Memory B cell (primary cell): ENCODE data around the gene HTD2.

Experiments used
- ATAC-seq: fragments of 150-1000 bp; cut with Tn5 transposase; 2 replicates; pipeline ENCODE4 v1.10.0; 2021; ENCODE audit warnings: low read depth, mild to moderate bottlenecking, moderate library complexity
- DNase-seq, 2 donors: peaks; one replicate each; pipeline ENCODE4 v3.0.0; 2022; ENCODE audit warnings: low spot score in 2 of 2
- H3K27ac Mint-ChIP-seq: one replicate; pipeline ENCODE4 v1.8.0; 2022; ENCODE audit warnings: mild to moderate bottlenecking, moderate library complexity, mixed read lengths
- H3K27me3 Mint-ChIP-seq: one replicate; pipeline ENCODE4 v1.8.0; 2022; ENCODE audit warnings: mixed read lengths
- H3K36me3 Mint-ChIP-seq: one replicate; pipeline ENCODE4 v1.8.0; 2022; ENCODE audit warnings: mild to moderate bottlenecking, mixed read lengths
- H3K4me1 Mint-ChIP-seq: one replicate; pipeline ENCODE4 v1.8.0; 2022; ENCODE audit warnings: mixed read lengths
- H3K4me3 Mint-ChIP-seq: one replicate; pipeline ENCODE4 v1.8.0; 2022; ENCODE audit warnings: mild to moderate bottlenecking, moderate library complexity, mixed read lengths
- H3K9me3 Mint-ChIP-seq: one replicate; pipeline ENCODE4 v1.8.0; 2022; ENCODE audit warnings: mixed read lengths

Gene HTD2

DNA sequence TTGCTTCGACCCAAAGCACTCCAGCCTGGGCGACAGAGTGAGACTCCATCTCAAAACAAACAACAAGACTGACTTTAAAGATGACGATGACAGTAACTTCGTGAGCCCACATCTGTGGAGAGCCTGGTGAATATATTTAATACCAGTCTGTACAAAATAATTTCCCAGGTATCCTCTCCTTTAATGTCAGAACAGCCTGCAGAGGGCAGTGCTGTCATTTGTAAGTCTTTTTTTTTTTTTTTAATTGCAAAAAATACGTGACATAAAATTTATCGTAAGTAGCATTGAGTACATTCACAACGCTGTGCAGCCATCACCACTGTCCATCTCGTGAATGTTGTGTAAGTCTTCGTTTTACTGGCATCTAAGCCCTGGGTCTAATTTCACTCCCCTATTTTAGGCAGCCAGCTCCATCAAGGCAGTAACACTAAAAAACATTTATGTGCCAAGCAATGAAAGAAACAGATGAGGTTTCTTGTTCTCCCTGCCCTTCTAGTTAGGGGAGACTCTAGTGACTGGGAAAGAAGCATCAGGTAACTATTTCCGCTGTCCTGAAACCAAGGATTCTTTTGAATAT lies 1.4 kb downstream of the HTD2 start:
- Mint-ChIP-seq H3K4me1 (peaks cover 12% of the 10 kb centered on the region), H3K36me3 (peaks cover 11% of the 10 kb centered on the region), H3K4me3 (peak overlapping the region; percentile 92), H3K27ac (peak overlapping the region; percentile 98), H3K27me3 (no peaks in the 10 kb centered on the region), H3K9me3 (no peaks in the 10 kb centered on the region)
- ATAC-seq (no peak), DNase-seq (peak; percentile 34 to 36)

DNA sequence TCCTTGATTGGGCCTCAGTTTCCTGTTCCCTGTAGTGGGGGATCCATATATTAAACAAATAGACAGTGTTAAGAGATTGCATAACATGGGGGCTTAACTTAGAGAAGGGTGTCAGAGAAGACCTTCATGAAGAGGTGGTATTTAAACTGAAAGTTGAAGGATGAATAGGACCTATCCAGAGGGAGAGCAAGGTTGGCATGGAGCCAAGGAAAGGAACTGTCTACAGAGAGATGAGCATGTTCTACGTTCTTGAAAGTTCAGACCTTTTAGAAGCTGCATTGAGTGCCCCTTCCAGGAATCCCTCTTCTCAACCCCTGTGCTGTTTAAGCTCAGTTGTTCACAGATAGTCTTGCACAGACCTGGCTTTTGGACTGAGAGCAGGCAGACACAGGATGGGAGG lies 2.4 kb downstream of the HTD2 start:
- no peak for DNase-seq
- no peaks in the 10 kb centered on the region for H3K9me3 Mint-ChIP-seq
- peaks cover 13% of the 10 kb centered on the region for H3K36me3 Mint-ChIP-seq
- no peak overlapping the region for H3K4me3 Mint-ChIP-seq
- H3K27ac Mint-ChIP-seq: no peak overlapping the region
- H3K27me3 Mint-ChIP-seq: no peaks in the 10 kb centered on the region
- no peak for ATAC-seq
- peaks cover 12% of the 10 kb centered on the region for H3K4me1 Mint-ChIP-seq

DNA sequence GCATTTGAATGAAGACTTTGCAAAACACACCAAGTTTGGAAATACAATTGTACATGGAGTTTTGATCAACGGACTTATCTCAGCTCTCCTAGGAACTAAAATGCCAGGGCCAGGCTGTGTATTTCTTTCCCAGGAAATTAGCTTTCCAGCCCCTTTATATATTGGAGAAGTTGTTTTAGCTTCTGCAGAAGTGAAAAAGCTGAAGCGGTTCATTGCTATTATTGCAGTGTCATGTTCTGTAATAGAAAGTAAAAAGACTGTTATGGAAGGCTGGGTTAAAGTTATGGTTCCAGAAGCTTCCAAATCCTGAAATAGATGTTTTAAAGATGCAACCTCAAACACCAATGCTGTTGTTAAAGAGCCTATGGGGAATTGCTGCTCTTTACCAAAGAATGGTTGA lies 11.5 kb downstream of the HTD2 start:
- H3K27ac Mint-ChIP-seq: no peak overlapping the region
- no peak overlapping the region for H3K4me3 Mint-ChIP-seq
- ATAC-seq (no peak), DNase-seq (no peak)
- peaks cover 19% of the 10 kb centered on the region for H3K36me3 Mint-ChIP-seq
- peaks cover 13% of the 10 kb centered on the region for H3K4me1 Mint-ChIP-seq
- no peaks in the 10 kb centered on the region for H3K9me3 Mint-ChIP-seq
- no peaks in the 10 kb centered on the region for H3K27me3 Mint-ChIP-seq

DNA sequence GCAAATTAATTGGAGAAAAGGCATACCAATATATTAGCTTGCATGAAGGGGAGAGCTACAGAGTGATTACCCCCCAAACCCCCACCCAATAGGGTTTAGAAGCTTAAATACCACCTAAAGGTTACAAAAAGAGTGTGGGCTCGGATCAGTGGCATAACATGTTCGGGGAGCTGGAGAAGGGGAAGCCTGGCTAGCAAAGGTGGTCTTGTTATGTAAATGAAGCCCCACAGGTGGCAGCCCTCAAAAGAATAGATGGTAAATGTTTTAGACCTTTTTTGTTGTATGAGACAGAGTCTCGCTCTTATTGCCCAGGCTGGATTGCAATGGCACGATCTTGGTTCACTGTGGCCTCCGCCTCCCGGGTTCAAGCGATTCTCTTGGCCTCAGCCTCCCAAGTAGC lies 15.5 kb downstream of the HTD2 start:
- Mint-ChIP-seq H3K9me3 (no peaks in the 10 kb centered on the region), H3K36me3 (peaks cover 6% of the 10 kb centered on the region), H3K27me3 (no peaks in the 10 kb centered on the region), H3K27ac (peak overlapping the region; percentile 24), H3K4me3 (no peak overlapping the region), H3K4me1 (peaks cover 29% of the 10 kb centered on the region)
- DNase-seq (no peak), ATAC-seq (no peak)

DNA sequence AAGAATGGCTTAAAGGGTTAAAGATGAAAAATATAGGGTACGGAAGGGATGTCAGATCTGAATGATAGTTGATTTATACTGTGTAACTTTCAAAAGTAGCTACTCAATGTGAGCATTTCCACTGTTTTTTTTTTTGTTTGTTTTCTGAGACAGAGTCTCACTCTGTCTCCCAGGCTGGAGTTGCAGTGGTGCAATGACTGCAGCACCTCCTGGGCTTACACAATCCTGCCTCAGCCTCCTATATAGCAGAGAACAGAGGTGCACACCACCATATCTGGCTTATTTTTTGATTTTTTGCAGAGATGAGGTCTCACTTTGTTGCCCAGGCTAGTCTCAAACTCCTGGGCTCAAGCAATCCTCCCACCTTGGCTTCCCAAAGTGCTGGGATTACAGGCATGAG lies 16.5 kb downstream of the HTD2 start:
- peaks cover 29% of the 10 kb centered on the region for H3K4me1 Mint-ChIP-seq
- H3K9me3 Mint-ChIP-seq: no peaks in the 10 kb centered on the region
- ATAC-seq (no peak), DNase-seq (no peak)
- H3K36me3 Mint-ChIP-seq: peaks cover 4% of the 10 kb centered on the region
- no peak overlapping the region for H3K4me3 Mint-ChIP-seq
- H3K27me3 Mint-ChIP-seq: no peaks in the 10 kb centered on the region
- H3K27ac Mint-ChIP-seq: no peak overlapping the region

DNA sequence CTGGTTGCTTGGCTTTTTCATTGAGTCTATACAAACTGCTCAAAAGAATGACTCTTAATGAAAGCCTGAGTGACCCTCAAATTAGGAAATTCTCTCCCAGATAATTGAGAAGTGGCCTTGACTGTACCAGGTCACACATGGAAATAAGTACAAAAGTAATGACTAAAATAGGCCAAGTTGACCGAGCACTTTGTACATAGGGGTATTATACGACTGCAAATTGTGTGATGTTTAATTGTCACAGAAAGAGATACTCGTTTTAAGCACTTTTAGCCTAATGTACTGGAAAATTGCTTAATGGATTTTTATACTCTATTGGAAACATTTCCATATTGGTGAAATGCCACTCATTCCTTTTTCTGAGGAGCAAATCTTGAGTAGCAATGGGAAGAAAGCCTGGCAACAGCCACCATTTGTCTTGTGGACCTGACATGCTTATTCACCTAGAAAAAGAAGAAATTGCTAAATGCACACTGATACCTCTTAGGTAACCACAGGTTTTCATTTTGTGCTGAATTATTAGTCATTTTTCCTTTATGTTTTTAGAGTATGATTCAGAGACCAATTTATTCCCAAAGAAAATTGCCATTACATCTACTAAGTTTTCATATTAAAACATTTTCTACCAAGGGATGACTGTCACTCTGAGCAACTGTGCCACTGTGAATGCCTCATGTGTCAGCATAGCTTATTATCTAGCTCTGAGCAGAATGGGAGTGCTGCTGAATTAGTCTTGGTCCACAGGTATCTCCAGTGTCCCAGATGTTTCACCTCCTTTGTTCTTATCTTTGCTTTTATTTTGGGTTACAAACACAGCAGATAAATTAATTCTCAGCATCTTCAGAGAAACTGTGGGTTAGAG lies 17.4 kb downstream of the HTD2 start:
- ATAC-seq (no peak), DNase-seq (no peak)
- Mint-ChIP-seq H3K36me3 (no peaks in the 10 kb centered on the region), H3K4me3 (no peak overlapping the region), H3K9me3 (no peaks in the 10 kb centered on the region), H3K27me3 (no peaks in the 10 kb centered on the region), H3K27ac (peak overlapping the region; percentile 85), H3K4me1 (peaks cover 29% of the 10 kb centered on the region)

DNA sequence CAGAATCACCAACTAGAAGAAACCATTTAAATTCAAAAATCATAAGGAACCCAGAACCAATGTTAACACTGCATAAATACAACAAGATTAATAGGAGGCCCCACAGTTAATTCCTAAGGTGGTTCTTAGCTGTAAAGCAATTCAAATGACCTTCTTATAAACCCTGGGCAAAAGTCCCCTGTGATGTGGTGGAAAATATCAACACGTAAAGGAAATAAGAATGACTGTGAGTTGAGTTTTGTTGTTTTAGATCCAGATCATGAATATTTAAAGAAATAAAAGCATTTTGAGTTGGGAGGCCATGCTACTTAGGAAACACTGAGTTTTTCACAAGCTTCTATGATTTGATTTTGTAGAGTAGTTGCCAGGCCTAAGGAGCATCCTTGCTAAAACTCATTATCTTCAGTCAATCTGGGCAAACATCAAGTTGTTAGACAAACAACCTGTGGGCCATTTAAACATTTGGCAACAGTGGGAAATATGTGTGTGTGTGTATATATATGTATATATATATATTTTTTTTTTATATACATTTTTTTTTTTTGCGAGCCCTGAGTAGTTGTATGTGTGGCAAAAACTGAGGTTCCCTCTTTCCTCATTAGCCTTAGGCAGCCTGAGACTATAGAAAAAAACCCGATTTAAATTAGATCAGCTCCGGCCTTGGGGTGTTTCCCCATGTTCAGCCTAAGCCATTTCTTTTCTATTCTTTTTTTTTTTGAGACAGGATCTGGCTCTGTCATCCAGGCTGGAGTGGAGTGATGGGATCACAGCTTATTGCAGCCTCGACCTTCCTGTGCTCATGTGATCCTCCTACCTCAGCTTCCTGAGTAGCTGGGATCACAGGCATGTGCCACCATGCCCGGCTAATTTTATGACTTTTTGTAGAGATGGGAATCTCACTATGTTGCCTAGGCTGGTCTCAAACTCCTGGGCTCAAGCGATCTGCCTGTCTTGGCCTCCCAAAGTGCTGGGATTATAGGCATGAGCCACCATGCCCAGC lies 18.4 kb downstream of the HTD2 start:
- H3K9me3 Mint-ChIP-seq: no peaks in the 10 kb centered on the region
- H3K27me3 Mint-ChIP-seq: no peaks in the 10 kb centered on the region
- no peaks in the 10 kb centered on the region for H3K36me3 Mint-ChIP-seq
- DNase-seq (no peak), ATAC-seq (peak; percentile 56)
- no peak overlapping the region for H3K4me3 Mint-ChIP-seq
- H3K27ac Mint-ChIP-seq: peak overlapping the region; percentile 85
- H3K4me1 Mint-ChIP-seq: peaks cover 29% of the 10 kb centered on the region

DNA sequence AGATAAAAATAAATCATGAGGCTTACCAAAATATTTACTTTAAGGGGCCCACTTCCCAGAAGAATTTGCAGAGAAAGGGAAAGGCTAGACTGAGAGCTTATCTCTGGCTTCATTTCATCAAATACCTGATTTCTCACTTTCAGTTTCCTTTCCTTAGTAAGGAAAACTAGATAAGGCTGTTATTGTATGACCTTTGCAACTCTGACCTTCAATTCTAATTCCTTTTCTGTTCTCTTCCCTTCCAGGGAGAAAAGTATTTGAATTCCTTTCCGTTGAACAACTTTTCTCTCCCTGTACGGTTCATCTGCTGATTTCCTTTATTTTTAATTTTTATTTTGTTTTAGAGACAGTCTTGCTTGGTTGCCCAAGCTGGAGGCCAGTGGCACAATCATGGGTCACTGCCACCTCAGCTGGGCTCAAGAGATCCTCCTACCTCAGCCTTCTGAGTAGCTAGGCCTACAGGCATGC lies 19.2 kb downstream of the HTD2 start:
- DNase-seq (no peak), ATAC-seq (no peak)
- Mint-ChIP-seq H3K27me3 (no peaks in the 10 kb centered on the region), H3K9me3 (no peaks in the 10 kb centered on the region), H3K36me3 (no peaks in the 10 kb centered on the region), H3K27ac (no peak overlapping the region), H3K4me1 (peaks cover 29% of the 10 kb centered on the region), H3K4me3 (peak overlapping the region; percentile 15)

DNA sequence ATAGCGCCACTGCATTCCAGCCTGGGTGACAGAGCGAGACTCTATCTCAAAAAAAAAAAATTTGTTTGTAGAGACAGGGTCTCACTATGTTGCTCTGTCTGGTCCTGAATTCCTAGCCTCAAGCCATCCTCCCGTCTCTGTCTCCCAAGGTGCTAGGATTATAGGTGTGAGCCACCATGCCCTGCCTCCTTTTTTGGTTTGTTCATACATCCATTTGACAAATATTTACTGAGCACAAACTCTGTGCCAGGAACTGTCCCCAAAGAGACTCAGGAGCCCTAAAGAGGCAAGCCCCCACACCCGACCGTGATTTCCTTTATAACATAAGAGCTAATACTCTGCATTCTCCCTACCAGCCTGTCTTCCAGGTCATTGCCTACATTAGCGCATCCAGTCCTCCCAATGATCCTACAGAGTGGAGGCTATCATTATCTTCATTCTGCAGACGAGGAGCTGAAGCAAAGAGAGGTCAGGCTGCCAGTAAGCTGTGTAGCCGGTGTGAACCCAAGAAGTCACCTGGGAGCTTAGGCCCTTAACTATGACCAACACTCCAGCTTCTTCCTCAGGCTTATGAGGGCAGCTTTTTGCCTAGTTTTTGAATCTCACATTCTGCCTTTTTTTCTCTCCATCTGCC lies 20.1 kb downstream of the HTD2 start:
- peaks cover 24% of the 10 kb centered on the region for H3K4me1 Mint-ChIP-seq
- no peak for ATAC-seq
- DNase-seq: no peak
- no peak overlapping the region for H3K27ac Mint-ChIP-seq
- H3K4me3 Mint-ChIP-seq: no peak overlapping the region
- no peaks in the 10 kb centered on the region for H3K9me3 Mint-ChIP-seq
- no peaks in the 10 kb centered on the region for H3K27me3 Mint-ChIP-seq
- no peaks in the 10 kb centered on the region for H3K36me3 Mint-ChIP-seq

DNA sequence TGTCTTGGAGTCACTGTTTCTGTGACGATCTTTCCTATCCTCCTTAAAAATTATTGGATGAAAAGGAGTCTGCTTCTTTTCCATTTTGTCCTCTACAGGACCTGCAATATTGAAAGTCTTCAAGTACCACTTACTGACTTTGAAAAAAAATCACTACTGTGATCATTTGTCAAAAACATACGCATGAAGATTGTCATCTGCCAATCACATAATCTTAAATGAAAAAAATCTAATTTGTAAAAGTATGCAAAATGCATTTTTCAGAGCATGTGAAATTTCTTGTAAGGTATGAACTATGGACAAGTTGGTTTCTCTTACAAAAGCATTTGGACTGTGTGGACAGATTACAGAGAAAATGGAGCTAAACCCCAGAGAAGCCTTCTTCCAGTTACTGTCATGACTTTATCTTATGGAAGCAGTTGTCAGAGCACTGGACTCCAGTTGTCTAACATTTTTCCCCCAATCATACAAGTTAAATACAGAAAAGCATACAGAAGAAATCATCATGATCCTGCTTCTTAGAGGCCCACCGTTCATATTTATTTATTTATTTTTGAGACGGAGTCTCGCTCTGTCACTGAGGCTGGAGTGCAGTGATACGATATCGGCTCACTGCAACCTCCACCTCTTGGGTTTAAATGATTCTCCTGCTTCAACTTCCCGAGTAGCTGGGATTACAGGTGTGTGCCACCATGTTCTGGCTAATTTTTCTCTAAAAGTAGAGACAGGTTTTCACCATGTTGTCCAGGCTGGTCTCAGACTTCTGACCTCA lies 23.0 kb downstream of the HTD2 start:
- no peak overlapping the region for H3K27ac Mint-ChIP-seq
- H3K4me1 Mint-ChIP-seq: peaks cover 22% of the 10 kb centered on the region
- no peaks in the 10 kb centered on the region for H3K36me3 Mint-ChIP-seq
- ATAC-seq (no peak), DNase-seq (no peak)
- no peaks in the 10 kb centered on the region for H3K9me3 Mint-ChIP-seq
- no peaks in the 10 kb centered on the region for H3K27me3 Mint-ChIP-seq
- H3K4me3 Mint-ChIP-seq: no peak overlapping the region

DNA sequence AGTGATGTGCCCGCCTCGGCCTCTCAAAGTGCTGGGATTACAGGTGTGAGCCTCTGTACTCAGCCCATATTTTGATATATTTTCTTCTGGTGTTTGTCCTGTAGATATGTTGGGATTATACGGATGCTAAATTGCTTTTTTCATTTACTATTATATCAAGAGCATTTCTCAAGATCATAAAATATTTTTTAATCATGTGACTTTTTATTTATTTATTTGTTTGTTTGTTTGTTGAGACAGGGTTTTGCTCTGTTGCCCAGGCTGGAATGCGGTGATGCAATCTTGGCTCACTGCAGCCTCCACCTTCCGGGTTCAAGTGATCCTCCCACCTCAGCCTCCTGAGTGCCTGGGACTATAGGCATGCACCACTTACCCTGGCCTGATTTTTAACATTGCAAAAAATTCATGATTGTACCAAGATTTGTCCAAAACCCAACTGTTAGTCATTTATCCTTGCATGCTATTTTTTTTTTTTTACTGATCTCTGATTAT lies 23.6 kb downstream of the HTD2 start:
- no peak overlapping the region for H3K4me3 Mint-ChIP-seq
- no peaks in the 10 kb centered on the region for H3K36me3 Mint-ChIP-seq
- H3K9me3 Mint-ChIP-seq: no peaks in the 10 kb centered on the region
- H3K4me1 Mint-ChIP-seq: peaks cover 23% of the 10 kb centered on the region
- no peaks in the 10 kb centered on the region for H3K27me3 Mint-ChIP-seq
- ATAC-seq (no peak), DNase-seq (no peak)
- H3K27ac Mint-ChIP-seq: no peak overlapping the region

DNA sequence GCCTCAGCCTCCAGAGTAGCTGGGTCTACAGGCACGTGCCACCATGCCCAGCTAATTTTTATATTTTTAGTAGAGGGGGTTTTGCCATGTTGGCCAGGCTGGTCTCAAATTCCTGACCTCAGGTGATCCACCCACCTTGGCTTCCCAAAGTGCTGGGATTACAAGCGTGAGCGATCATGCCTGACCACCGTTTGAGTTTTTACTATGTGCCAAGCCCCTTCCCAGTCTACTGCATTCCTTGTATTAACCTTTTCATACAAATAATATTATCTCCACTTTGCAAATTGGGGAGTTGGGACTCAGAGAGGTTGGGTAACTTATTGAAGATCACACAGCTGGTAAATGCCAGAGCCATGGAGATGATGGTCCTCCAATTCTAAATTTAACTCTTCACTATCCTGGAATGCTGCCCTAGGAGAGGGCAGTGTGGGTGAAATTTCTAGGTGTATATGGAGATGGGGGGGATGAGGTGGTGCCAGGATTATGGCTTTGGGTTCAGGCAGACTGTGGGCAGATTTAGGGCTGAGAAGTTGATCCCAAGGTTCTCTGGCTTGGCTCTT lies 25.4 kb downstream of the HTD2 start:
- DNase-seq (no peak), ATAC-seq (no peak)
- H3K4me1 Mint-ChIP-seq: peaks cover 23% of the 10 kb centered on the region
- peak overlapping the region; percentile 50 for H3K27ac Mint-ChIP-seq
- H3K27me3 Mint-ChIP-seq: no peaks in the 10 kb centered on the region
- H3K4me3 Mint-ChIP-seq: peak overlapping the region; percentile 82
- peaks cover 5% of the 10 kb centered on the region for H3K36me3 Mint-ChIP-seq
- no peaks in the 10 kb centered on the region for H3K9me3 Mint-ChIP-seq
